A549 (cell line): ENCODE measurements around the gene LRRC1. TPM values are rescaled to one million over a fixed set of nuclear protein-coding genes. Genes with fewer than 3 reads are reported as not detected.

Experiments
- ATAC-seq, 2 experiments: fragments of 200-7000 bp in 1 of 2; fragments of >200 bp in 1 of 2; cut with Nextera tagmentation in 1 of 2; cut with Tn5 transposase in 1 of 2; 3 replicates each; pipeline versions ENCODE4 v1.8.0 to v1.9.1; 2018 to 2020; ENCODE audit warnings: mild to moderate bottlenecking in 1 of 2, moderate library complexity in 1 of 2
- CTCF ChIA-PET: fragments of 300-600 bp; sonication (Branson Sonifier 250); formaldehyde crosslinking; extraction: SDS; loops from one replicate; lab custom pipeline; 2021; ENCODE audit warnings: antibody characterized with exemption, inconsistent platforms; lab: Yijun Ruan, JAX
- POLR2A ChIA-PET: fragments of 350-600 bp; formaldehyde crosslinking; extraction: SDS; loops from one replicate; lab custom pipeline; 2021; ENCODE audit warnings: antibody characterized with exemption, inconsistent platforms; lab: Yijun Ruan, JAX
- DNase-seq, 2 experiments: peaks; one replicate each; pipeline versions ENCODE4 v3.0.0 to v3.0.0-alpha.2; 2011 to 2016; ENCODE audit warnings: low read depth in 1 of 2, low spot score in 1 of 2
- FAIRE-seq: peaks from 2 replicates; lab custom pipeline; 2011; peaks lifted over from hg19 to GRCh38; lab: Jason Lieb, UNC
- H3K27ac ChIP-seq, 2 experiments: fragments of >200 bp; sonication (Bioruptor Twin); formaldehyde crosslinking; 3 replicates each; pipeline ENCODE4 v1.5.1; 2016 to 2017
- H3K4me1 ChIP-seq: fragments of >200 bp; sonication (Bioruptor Twin); formaldehyde crosslinking; 3 replicates; pipeline ENCODE4 v1.6.1; 2016
- H3K4me2 ChIP-seq: fragments of >200 bp; sonication (Bioruptor Twin); formaldehyde crosslinking; 3 replicates; pipeline ENCODE4 v1.6.1; 2016
- H3K4me3 ChIP-seq: fragments of >200 bp; sonication (Bioruptor Twin); formaldehyde crosslinking; 3 replicates; pipeline ENCODE4 v1.5.1; 2016
- H3K9me3 ChIP-seq: fragments of >200 bp; sonication (Bioruptor Twin); formaldehyde crosslinking; 3 replicates; pipeline ENCODE4 v1.6.1; 2016
- CBX2 ChIP-seq: fragments of 200-600 bp; sonication (generic); IDR thresholded peaks from 2 replicates; pipeline ENCODE4 v1.6.1; 2016; ENCODE audit warnings: low read depth, mild to moderate bottlenecking, borderline replicate concordance
- CEBPB ChIP-seq, 2 experiments: fragments of >200 bp in 1 of 2; sonication (Bioruptor Twin) in 1 of 2; formaldehyde crosslinking in 1 of 2; IDR thresholded peaks; 2 replicates each; pipeline ENCODE4 v1.6.1; 2012 to 2016
- CHD2 ChIP-seq: fragments of 150-350 bp; IDR thresholded peaks from 2 replicates; pipeline ENCODE4 v1.6.1; 2014; ENCODE audit warnings: low read length; ENCODE audit not compliant: partially characterized antibody
- EHMT2 ChIP-seq: fragments of 200-600 bp; sonication (generic); IDR thresholded peaks from 2 replicates; pipeline ENCODE4 v1.6.1; 2016; ENCODE audit warnings: antibody characterized with exemption, low read depth, mild to moderate bottlenecking, moderate library complexity
- EP300 ChIP-seq, 2 experiments: fragments of >200 bp; sonication (Bioruptor Twin); formaldehyde crosslinking; IDR thresholded peaks; 2 replicates in 1 of 2; 3 replicates in 1 of 2; pipeline ENCODE4 v1.6.1; 2016 to 2017
- FOSL2 ChIP-seq, 2 experiments: fragments of 450-650 bp in 1 of 2; fragments of >200 bp in 1 of 2; sonication (Bioruptor Twin) in 1 of 2; formaldehyde crosslinking; IDR thresholded peaks; 2 replicates each; pipeline versions ENCODE4 v1.5.0 to v1.6.1; 2016 to 2020; ENCODE audit warnings: mild to moderate bottlenecking in 1 of 2, moderate library complexity in 1 of 2
- HEYL ChIP-seq: fragments of 250-450 bp; sonication (Bioruptor Pico); IDR thresholded peaks from 2 replicates; pipeline ENCODE4 v1.8.0; 2021; ENCODE audit warnings: mild to moderate bottlenecking, moderate library complexity
- HOXB13 ChIP-seq: fragments of 250-450 bp; sonication (Bioruptor Pico); IDR thresholded peaks from 2 replicates; pipeline ENCODE4 v1.5.0; 2020; ENCODE audit warnings: low read depth, mild to moderate bottlenecking, moderate library complexity
- HOXB5 ChIP-seq: fragments of 250-450 bp; sonication (Bioruptor Pico); IDR thresholded peaks from 2 replicates; pipeline ENCODE4 v1.5.0; 2020; ENCODE audit warnings: mild to moderate bottlenecking, moderate library complexity
- JUN ChIP-seq, 2 experiments: fragments of >200 bp; sonication (Bioruptor Twin); formaldehyde crosslinking; IDR thresholded peaks; 2 replicates in 1 of 2; 3 replicates in 1 of 2; pipeline ENCODE4 v1.6.1; 2016 to 2017
- JUNB ChIP-seq: fragments of >200 bp; sonication (Bioruptor Twin); formaldehyde crosslinking; IDR thresholded peaks from 2 replicates; pipeline ENCODE4 v1.6.1; 2016
- KDM5A ChIP-seq: fragments of 200-600 bp; sonication (generic); IDR thresholded peaks from 2 replicates; pipeline ENCODE4 v1.6.1; 2016; ENCODE audit warnings: antibody characterized with exemption, mild to moderate bottlenecking
- MAZ ChIP-seq: fragments of 150-350 bp; IDR thresholded peaks from 2 replicates; pipeline ENCODE4 v1.6.1; 2014; ENCODE audit warnings: antibody characterized with exemption, low read depth, low read length, borderline replicate concordance
- NR3C1 ChIP-seq: fragments of >200 bp; sonication (Bioruptor Twin); formaldehyde crosslinking; IDR thresholded peaks from 3 replicates; pipeline ENCODE4 v1.6.1; 2017
- POLR2A ChIP-seq: IDR thresholded peaks from 2 replicates; pipeline ENCODE4 v1.6.1; 2012; ENCODE audit warnings: mild to moderate bottlenecking, low read length
- RAD21 ChIP-seq, 2 experiments: fragments of >200 bp in 1 of 2; sonication (Bioruptor Twin) in 1 of 2; formaldehyde crosslinking in 1 of 2; IDR thresholded peaks in 1 of 2; conservative IDR thresholded peaks in 1 of 2; 2 replicates in 1 of 2; 3 replicates in 1 of 2; pipeline ENCODE4 v1.6.1; 2012 to 2018; ENCODE audit warnings: inconsistent platforms in 1 of 2
- RCOR1 ChIP-seq: fragments of 150-350 bp; IDR thresholded peaks from 2 replicates; pipeline ENCODE4 v1.6.1; 2014; ENCODE audit warnings: antibody characterized with exemption, low read length, low read depth
- RNF2 ChIP-seq: fragments of 200-600 bp; sonication (generic); IDR thresholded peaks from 2 replicates; pipeline ENCODE4 v1.6.1; 2016; ENCODE audit warnings: low read depth, mild to moderate bottlenecking, antibody characterized with exemption, moderate library complexity, borderline replicate concordance
- SMC3 ChIP-seq: fragments of >200 bp; sonication (Bioruptor Twin); formaldehyde crosslinking; IDR thresholded peaks from 3 replicates; pipeline ENCODE4 v1.6.1; 2018; ENCODE audit warnings: inconsistent platforms
- TFCP2L1 ChIP-seq: fragments of 250-450 bp; sonication (Bioruptor Pico); IDR thresholded peaks from 2 replicates; pipeline ENCODE4 v1.5.0; 2021; ENCODE audit warnings: mild to moderate bottlenecking
- USF2 ChIP-seq: fragments of 450-650 bp; IDR thresholded peaks from 2 replicates; pipeline ENCODE4 v1.6.1; 2014; ENCODE audit warnings: antibody characterized with exemption
- ZSCAN20 ChIP-seq: fragments of 250-450 bp; sonication (Bioruptor Pico); IDR thresholded peaks from 2 replicates; pipeline ENCODE4 v1.8.0; 2022; ENCODE audit warnings: mild to moderate bottlenecking, moderate library complexity
- WGBS: methylation state at CpG from one replicate; pipeline ENCODE4 v1.1.6; 2017; ENCODE audit errors: missing lambda C conversion rate; 5-methylcytosine and 5-hydroxymethylcytosine counted together
- polyA plus RNA-seq, 4 experiments: library from polyadenylated mRNA; depleted of rRNA in 3 of 4; stranded (reverse); fragments of >200 nt; fragmentation: RNase III in 1 of 4; extraction: RNeasy Plus Mini Kit Qiagen cat#74134 plus additional on column Dnase treatment in 1 of 4; gene quantifications; 2 replicates in 3 of 4; 3 replicates in 1 of 4; pipeline ENCODE4 v1.2.3, GENCODE V29; 2011 to 2017
- TF ChIP-seq, protein P1 (sequence below): fragments of >200 bp; sonication (Bioruptor Twin); formaldehyde crosslinking; IDR thresholded peaks from 2 replicates; pipeline ENCODE4 v1.6.1; 2016
- TF ChIP-seq, protein P2 (sequence below): fragments of 150-350 bp; IDR thresholded peaks from 2 replicates; pipeline ENCODE4 v1.6.1; 2014; ENCODE audit warnings: low read depth, mild to moderate bottlenecking, low read length
- TF ChIP-seq, protein P3 (sequence below): fragments of 200-600 bp; sonication (generic); IDR thresholded peaks from 2 replicates; pipeline ENCODE4 v1.6.1; 2016; ENCODE audit warnings: antibody characterized with exemption, mild to moderate bottlenecking, moderate library complexity
- TF ChIP-seq, protein P4 (sequence below): fragments of >200 bp; sonication (Bioruptor Twin); formaldehyde crosslinking; IDR thresholded peaks from 3 replicates; pipeline ENCODE4 v1.6.1; 2016

LRRC1 gene
- polyA plus RNA-seq, 2 of the 4 experiments (the other 2 are of a cell fraction), result 5.2 to 8.0 TPM

- POLR2A ChIA-PET, result no interaction called here
- no peak overlapping the region for H3K4me2 ChIP-seq
- 91% methylated on average over 2 of the region's 2 CpGs for WGBS
- 0 out of 3 replicates have a peak, but pooled peaks cover 3% of the 10 kb centered on the region for H3K9me3 ChIP-seq
- ATAC-seq, result no peak
- CTCF ChIA-PET, result no interaction called here
- H3K4me1 ChIP-seq, result no peaks in the 10 kb centered on the region
- H3K4me3 ChIP-seq, result no peak overlapping the region
- DNase-seq, result no peak
- H3K27ac ChIP-seq, result no peak overlapping the region
- TF ChIP-seq KDM5A (no peak), CBX2 (no peak), ZSCAN20 (CRISPR knock-in tag) (no peak), HOXB13 (no peak), USF2 (no peak), RNF2 (no peak), CHD2 (no peak), RCOR1 (no peak), JUN (IDR thresholded peaks at IDR 0.05) (no peak), EHMT2 (no peak), NR3C1 (no peak), JUNB (no peak)
- TF ChIP-seq, protein P1, sequence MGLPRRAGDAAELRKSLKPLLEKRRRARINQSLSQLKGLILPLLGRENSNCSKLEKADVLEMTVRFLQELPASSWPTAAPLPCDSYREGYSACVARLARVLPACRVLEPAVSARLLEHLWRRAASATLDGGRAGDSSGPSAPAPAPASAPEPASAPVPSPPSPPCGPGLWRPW, result no peak
- TF ChIP-seq, protein P2, sequence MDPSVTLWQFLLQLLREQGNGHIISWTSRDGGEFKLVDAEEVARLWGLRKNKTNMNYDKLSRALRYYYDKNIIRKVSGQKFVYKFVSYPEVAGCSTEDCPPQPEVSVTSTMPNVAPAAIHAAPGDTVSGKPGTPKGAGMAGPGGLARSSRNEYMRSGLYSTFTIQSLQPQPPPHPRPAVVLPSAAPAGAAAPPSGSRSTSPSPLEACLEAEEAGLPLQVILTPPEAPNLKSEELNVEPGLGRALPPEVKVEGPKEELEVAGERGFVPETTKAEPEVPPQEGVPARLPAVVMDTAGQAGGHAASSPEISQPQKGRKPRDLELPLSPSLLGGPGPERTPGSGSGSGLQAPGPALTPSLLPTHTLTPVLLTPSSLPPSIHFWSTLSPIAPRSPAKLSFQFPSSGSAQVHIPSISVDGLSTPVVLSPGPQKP, result no peak
- FAIRE-seq, result no peak
These were observed 24.0 kb upstream of the LRRC1 start for GRCh38 chr6:53770780-53771249.

DNA sequence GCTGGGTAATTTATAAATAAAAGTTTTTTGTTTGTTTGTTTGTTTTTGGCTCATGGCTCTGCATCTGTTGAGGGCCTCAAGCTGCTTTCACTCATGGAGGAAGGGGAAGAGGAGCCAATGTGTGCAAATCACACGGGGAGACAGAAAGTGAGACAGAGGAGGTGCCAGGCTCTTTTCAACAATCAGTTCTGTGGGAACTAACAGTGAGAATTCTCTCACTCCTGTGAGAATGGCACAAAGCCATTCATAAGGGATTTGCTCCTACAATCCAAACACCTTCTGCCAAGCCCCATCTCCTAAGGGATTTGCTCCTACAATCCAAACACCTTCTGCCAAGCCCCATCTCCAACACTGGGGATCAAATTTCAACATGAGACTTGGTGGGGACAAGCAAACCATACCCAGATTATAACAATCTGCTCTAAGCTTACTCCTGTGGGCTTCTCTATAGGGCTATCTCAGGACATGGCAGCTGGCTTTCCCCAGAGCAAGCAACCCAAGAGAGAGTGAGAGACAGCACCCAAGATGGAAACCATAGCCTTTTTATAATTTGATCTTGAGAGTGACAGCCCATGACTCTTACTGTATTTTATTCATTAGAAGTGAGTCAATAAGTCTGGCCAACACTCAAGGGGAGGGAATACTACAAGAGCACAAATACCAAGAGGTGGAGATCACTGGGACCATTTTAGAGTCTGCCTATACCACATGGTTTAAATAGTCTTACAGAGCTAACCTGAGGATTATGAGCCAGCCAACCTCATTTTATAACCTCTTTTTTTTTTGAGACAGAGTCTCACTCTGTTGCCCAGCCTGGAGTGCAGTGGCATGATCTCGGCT lies 22.8 kb upstream of the LRRC1 start:
- Histone ChIP-seq H3K27ac (no peak overlapping the region), H3K4me3 (no peak overlapping the region), H3K4me1 (no peaks in the 10 kb centered on the region), H3K4me2 (no peak overlapping the region), H3K9me3 (0 out of 3 replicates have a peak, but pooled peaks cover 3% of the 10 kb centered on the region)
- FAIRE-seq, result no peak
- ChIA-PET CTCF (interaction anchor here (0.8 kb wide), 1 partner anchor 24 kb away, joined by 3 read pairs; no protein-coding TSS in a partner anchor), POLR2A (interaction anchor here (0.6 kb wide), 1 partner anchor 120 kb away, joined by 3 read pairs; no protein-coding TSS in a partner anchor)
- no peak for DNase-seq
- TF ChIP-seq POLR2A (no peak), HOXB5 (CRISPR knock-in tag) (no peak), CEBPB (IDR thresholded peaks at IDR 0.05) (no peak)
- 54% methylated on average over 2 of the region's 2 CpGs for WGBS
- no peak for ATAC-seq

DNA sequence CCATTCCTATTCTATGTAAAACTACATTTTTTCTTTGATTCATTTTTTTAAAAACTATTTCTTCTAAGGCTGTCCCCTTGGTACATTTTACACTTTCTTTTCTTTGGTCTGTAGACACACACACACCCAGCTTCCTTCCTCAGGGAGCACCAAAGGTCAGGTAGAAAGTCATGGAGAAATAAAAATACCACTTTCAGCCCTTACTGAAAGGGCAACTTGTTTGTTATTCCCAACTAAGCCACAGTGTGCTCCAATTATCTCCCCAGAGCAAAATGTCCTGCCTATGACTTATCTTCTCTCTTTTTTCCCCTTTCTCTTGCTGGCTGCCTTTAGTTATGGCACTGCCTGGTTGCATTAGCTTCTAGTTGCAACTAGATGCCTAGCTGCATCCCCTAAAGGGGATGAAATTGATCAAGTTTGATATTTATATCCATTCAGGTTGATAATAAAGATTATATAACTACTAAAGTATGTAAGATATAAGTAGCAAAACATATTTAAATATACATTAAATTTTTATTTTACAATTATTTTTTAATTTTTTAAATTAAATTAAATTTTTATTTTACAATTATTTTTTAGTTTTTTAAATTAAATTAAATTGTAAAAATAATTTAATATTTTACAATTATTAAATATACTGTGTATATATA lies 21.6 kb upstream of the LRRC1 start:
- ATAC-seq (no peak), DNase-seq (no peak), FAIRE-seq (no peak)
- H3K4me3 ChIP-seq, result no peak overlapping the region
- POLR2A ChIA-PET, result no interaction called here
- CTCF ChIA-PET, result no interaction called here
- no peak overlapping the region for H3K4me2 ChIP-seq
- H3K4me1 ChIP-seq, result no peaks in the 10 kb centered on the region
- 0 out of 3 replicates have a peak, but pooled peaks cover 3% of the 10 kb centered on the region for H3K9me3 ChIP-seq
- H3K27ac ChIP-seq, result no peak overlapping the region
- TF ChIP-seq FOSL2 (IDR thresholded peaks at IDR 0.05), result no peak
- no peak for TF ChIP-seq FOSL2 (CRISPR knock-in tag; IDR thresholded peaks at IDR 0.05)
- no peak for TF ChIP-seq HEYL (CRISPR knock-in tag)
- TF ChIP-seq, protein P3, sequence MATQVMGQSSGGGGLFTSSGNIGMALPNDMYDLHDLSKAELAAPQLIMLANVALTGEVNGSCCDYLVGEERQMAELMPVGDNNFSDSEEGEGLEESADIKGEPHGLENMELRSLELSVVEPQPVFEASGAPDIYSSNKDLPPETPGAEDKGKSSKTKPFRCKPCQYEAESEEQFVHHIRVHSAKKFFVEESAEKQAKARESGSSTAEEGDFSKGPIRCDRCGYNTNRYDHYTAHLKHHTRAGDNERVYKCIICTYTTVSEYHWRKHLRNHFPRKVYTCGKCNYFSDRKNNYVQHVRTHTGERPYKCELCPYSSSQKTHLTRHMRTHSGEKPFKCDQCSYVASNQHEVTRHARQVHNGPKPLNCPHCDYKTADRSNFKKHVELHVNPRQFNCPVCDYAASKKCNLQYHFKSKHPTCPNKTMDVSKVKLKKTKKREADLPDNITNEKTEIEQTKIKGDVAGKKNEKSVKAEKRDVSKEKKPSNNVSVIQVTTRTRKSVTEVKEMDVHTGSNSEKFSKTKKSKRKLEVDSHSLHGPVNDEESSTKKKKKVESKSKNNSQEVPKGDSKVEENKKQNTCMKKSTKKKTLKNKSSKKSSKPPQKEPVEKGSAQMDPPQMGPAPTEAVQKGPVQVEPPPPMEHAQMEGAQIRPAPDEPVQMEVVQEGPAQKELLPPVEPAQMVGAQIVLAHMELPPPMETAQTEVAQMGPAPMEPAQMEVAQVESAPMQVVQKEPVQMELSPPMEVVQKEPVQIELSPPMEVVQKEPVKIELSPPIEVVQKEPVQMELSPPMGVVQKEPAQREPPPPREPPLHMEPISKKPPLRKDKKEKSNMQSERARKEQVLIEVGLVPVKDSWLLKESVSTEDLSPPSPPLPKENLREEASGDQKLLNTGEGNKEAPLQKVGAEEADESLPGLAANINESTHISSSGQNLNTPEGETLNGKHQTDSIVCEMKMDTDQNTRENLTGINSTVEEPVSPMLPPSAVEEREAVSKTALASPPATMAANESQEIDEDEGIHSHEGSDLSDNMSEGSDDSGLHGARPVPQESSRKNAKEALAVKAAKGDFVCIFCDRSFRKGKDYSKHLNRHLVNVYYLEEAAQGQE, result no peak
- TF ChIP-seq EP300 (IDR thresholded peaks at IDR 0.05), result no peak
- TF ChIP-seq RNF2, result no peak
- TF ChIP-seq MAZ, result no peak
- TF ChIP-seq, protein P4, sequence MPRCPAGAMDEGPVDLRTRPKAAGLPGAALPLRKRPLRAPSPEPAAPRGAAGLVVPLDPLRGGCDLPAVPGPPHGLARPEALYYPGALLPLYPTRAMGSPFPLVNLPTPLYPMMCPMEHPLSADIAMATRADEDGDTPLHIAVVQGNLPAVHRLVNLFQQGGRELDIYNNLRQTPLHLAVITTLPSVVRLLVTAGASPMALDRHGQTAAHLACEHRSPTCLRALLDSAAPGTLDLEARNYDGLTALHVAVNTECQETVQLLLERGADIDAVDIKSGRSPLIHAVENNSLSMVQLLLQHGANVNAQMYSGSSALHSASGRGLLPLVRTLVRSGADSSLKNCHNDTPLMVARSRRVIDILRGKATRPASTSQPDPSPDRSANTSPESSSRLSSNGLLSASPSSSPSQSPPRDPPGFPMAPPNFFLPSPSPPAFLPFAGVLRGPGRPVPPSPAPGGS, result no peak
- TF ChIP-seq TFCP2L1 (CRISPR knock-in tag), result no peak
- TF ChIP-seq SMC3, result no peak
- TF ChIP-seq RAD21 (conservative IDR thresholded peaks at IDR 0.05 in 1 of 2, IDR thresholded peaks at IDR 0.05 in 1 of 2), result no peak
